GM21367 (cell line): ENCODE data around the gene COL15A1.
"Not testable (repeated sequence)": the region's sequence is repeated elsewhere in the genome, so short reads cannot be mapped to it uniquely, and the experiment has no call there.

Experiments
- ATAC-seq: cut with Tn5 transposase; IDR thresholded peaks from one replicate; pipeline ENCODE4 v1.9.1; 2021; ENCODE audit not compliant: unreplicated experiment

The COL15A1 gene

GRCh38 chr9:99010393-99010792, 66.7 kb downstream of the COL15A1 start:
- ATAC-seq: not testable (repeated sequence)

- no peak for ATAC-seq
Observed at GRCh38 chr9:99011161-99011709, 67.5 kb downstream of the COL15A1 start.

- no peak for ATAC-seq
Observed at GRCh38 chr9:99012957-99013512, 69.3 kb downstream of the COL15A1 start.

GRCh38 chr9:99013550-99013949, 69.8 kb downstream of the COL15A1 start:
- no peak for ATAC-seq

- no peak for ATAC-seq
Observed at GRCh38 chr9:99015448-99015847, 71.7 kb downstream of the COL15A1 start.

GRCh38 chr9:99015890-99016289, 72.2 kb downstream of the COL15A1 start:
- no peak for ATAC-seq

- no peak for ATAC-seq
Observed at GRCh38 chr9:99016681-99017387, 73.1 kb downstream of the COL15A1 start.

GRCh38 chr9:99018653-99019052, 74.9 kb downstream of the COL15A1 start:
- ATAC-seq: no peak

- ATAC-seq: no peak
Observed at GRCh38 chr9:99019510-99020331, 76.0 kb downstream of the COL15A1 start.

- ATAC-seq: no peak
Observed at GRCh38 chr9:99020786-99021436, 77.2 kb downstream of the COL15A1 start.

GRCh38 chr9:99021512-99021911, 77.8 kb downstream of the COL15A1 start:
- no peak for ATAC-seq

GRCh38 chr9:99023231-99023630, 79.5 kb downstream of the COL15A1 start:
- ATAC-seq: no peak

- no peak for ATAC-seq
Observed at GRCh38 chr9:99023831-99024230, 80.1 kb downstream of the COL15A1 start.

GRCh38 chr9:99024959-99025358, 81.3 kb downstream of the COL15A1 start:
- ATAC-seq: no peak

- no peak for ATAC-seq
Observed at GRCh38 chr9:99025616-99026270, 82.0 kb downstream of the COL15A1 start.

GRCh38 chr9:99026271-99026955, 82.7 kb downstream of the COL15A1 start:
- ATAC-seq: no peak

- no peak for ATAC-seq
Observed at GRCh38 chr9:99026956-99027298, 83.2 kb downstream of the COL15A1 start.

GRCh38 chr9:99027443-99027842, 83.7 kb downstream of the COL15A1 start:
- no peak for ATAC-seq

GRCh38 chr9:99029083-99029645, 85.5 kb downstream of the COL15A1 start:
- no peak for ATAC-seq

- no peak for ATAC-seq
Observed at GRCh38 chr9:99030092-99030511, 86.4 kb downstream of the COL15A1 start.
